Urinary bladder (tissue), 4 donors: ENCODE measurements around the gene SLC26A8. TPM values are rescaled to one million over a fixed set of nuclear protein-coding genes. Genes with fewer than 3 reads are reported as not detected.
"Not testable (repeated sequence)": the region's sequence is repeated elsewhere in the genome, so short reads cannot be mapped to it uniquely, and the experiment has no call there.

Source experiments
- DNase-seq: peaks from one replicate; pipeline ENCODE4 v3.0.0-alpha.2; 2015; ENCODE audit errors: extremely low spot score
- H3K27ac ChIP-seq: one replicate; pipeline ENCODE4 v1.5.1; 2013; ENCODE audit warnings: low read depth, mild to moderate bottlenecking, moderate library complexity
- H3K36me3 ChIP-seq: one replicate; pipeline ENCODE4 v1.6.1; 2013; ENCODE audit warnings: mild to moderate bottlenecking, moderate library complexity; ENCODE audit not compliant: insufficient read depth
- H3K4me1 ChIP-seq: one replicate; pipeline ENCODE4 v1.6.1; 2013; ENCODE audit warnings: mild to moderate bottlenecking, moderate library complexity; ENCODE audit not compliant: insufficient read depth
- H3K4me3 ChIP-seq: one replicate; pipeline ENCODE4 v1.5.1; 2013; ENCODE audit warnings: low read depth, low read length
- WGBS: extraction: QIAGEN DNeasy Blood & Tissue Kit; methylation state at CpG from one replicate; pipeline ENCODE4 v1.1.7; 2013; 5-methylcytosine and 5-hydroxymethylcytosine counted together
- polyA plus RNA-seq: library from polyadenylated mRNA; stranded (reverse); fragments of 200-250 nt; gene quantifications from one replicate; pipeline ENCODE4 v1.2.3, GENCODE V29; 2013
- total RNA-seq: library from RNA; depleted of rRNA; stranded (reverse); fragments of >200 nt; gene quantifications from one replicate; pipeline ENCODE4 v1.2.3, GENCODE V29; 2014
- donor health status: healthy with polysubstance abuse.
- donor health status: healthy.

Gene SLC26A8
- total and polyA plus RNA-seq, 2 donors: 0.09 to 0.11 TPM

- not testable (repeated sequence) for H3K27ac ChIP-seq, H3K4me3 ChIP-seq, H3K36me3 ChIP-seq, H3K4me1 ChIP-seq, DNase-seq
- WGBS: 88% methylated on average over 5 of the region's 5 CpGs
These were observed 85.2 kb downstream of the SLC26A8 start for GRCh38 chr6:35939259-35939658.

- Histone ChIP-seq H3K36me3 (no peaks in the 10 kb centered on the region), H3K27ac (no peak overlapping the region), H3K4me3 (no peak overlapping the region), H3K4me1 (no peaks in the 10 kb centered on the region)
- WGBS: 86% methylated on average over 1 of the region's 1 CpG
- no peak for DNase-seq
These were observed 87.6 kb downstream of the SLC26A8 start for GRCh38 chr6:35936681-35937359.

- Histone ChIP-seq H3K4me1 (no peaks in the 10 kb centered on the region), H3K27ac (no peak overlapping the region), H3K4me3 (no peak overlapping the region), H3K36me3 (no peaks in the 10 kb centered on the region)
- 39% methylated on average over 5 of the region's 5 CpGs for WGBS
- DNase-seq: no peak
These were observed 89.0 kb downstream of the SLC26A8 start for GRCh38 chr6:35935469-35935868.

- Histone ChIP-seq H3K4me1 (no peaks in the 10 kb centered on the region), H3K27ac (no peak overlapping the region), H3K4me3 (no peak overlapping the region), H3K36me3 (no peaks in the 10 kb centered on the region)
- 48% methylated on average over 2 of the region's 2 CpGs for WGBS
- DNase-seq: no peak
These were observed 90.6 kb downstream of the SLC26A8 start for GRCh38 chr6:35933844-35934243.

GRCh38 chr6:35931873-35932272 is 92.6 kb downstream of the SLC26A8 start:
- H3K27ac ChIP-seq, H3K4me3 ChIP-seq, H3K36me3 ChIP-seq, DNase-seq, H3K4me1 ChIP-seq: not testable (repeated sequence)
- WGBS: 70% methylated on average over 10 of the region's 10 CpGs

- 96% methylated on average over 30 of the region's 30 CpGs for WGBS
- H3K4me1 ChIP-seq: no peaks in the 10 kb centered on the region
- no peak for DNase-seq
- H3K27ac ChIP-seq: no peak overlapping the region
- no peak overlapping the region for H3K4me3 ChIP-seq
- H3K36me3 ChIP-seq: no peaks in the 10 kb centered on the region
These were observed 93.3 kb downstream of the SLC26A8 start for GRCh38 chr6:35931120-35931561.

GRCh38 chr6:35929601-35930000 is 94.8 kb downstream of the SLC26A8 start:
- Histone ChIP-seq H3K27ac (no peak overlapping the region), H3K4me3 (no peak overlapping the region)
- WGBS: 94% methylated on average over 1 of the region's 1 CpG

GRCh38 chr6:35926509-35927215 is 97.8 kb downstream of the SLC26A8 start:
- no peaks in the 10 kb centered on the region for H3K36me3 ChIP-seq
- DNase-seq: no peak
- H3K27ac ChIP-seq: no peak overlapping the region
- no peaks in the 10 kb centered on the region for H3K4me1 ChIP-seq
- WGBS: 74% methylated on average over 2 of the region's 2 CpGs
- H3K4me3 ChIP-seq: no peak overlapping the region

More at GRCh38 chr6:35929601-35930000, 94.8 kb downstream of the SLC26A8 start:
- no peaks in the 10 kb centered on the region for H3K36me3 ChIP-seq
- H3K4me1 ChIP-seq: no peaks in the 10 kb centered on the region
- DNase-seq: no peak

GRCh38 chr6:35925961-35926360 is 98.5 kb downstream of the SLC26A8 start:
- 84% methylated on average over 3 of the region's 3 CpGs for WGBS
- H3K4me3 ChIP-seq: no peak overlapping the region
- no peak for DNase-seq
- H3K4me1 ChIP-seq: no peaks in the 10 kb centered on the region
- H3K36me3 ChIP-seq: no peaks in the 10 kb centered on the region
- H3K27ac ChIP-seq: no peak overlapping the region

- Histone ChIP-seq H3K4me3 (no peak overlapping the region), H3K36me3 (no peaks in the 10 kb centered on the region), H3K27ac (no peak overlapping the region), H3K4me1 (no peaks in the 10 kb centered on the region)
- DNase-seq: no peak
- 98% methylated on average over 1 of the region's 1 CpG for WGBS
These were observed 100.3 kb downstream of the SLC26A8 start for GRCh38 chr6:35924146-35924545.

GRCh38 chr6:35922139-35922554 is 102.3 kb downstream of the SLC26A8 start:
- no peak overlapping the region for H3K4me3 ChIP-seq
- 70% methylated on average over 5 of the region's 5 CpGs for WGBS
- no peak overlapping the region for H3K27ac ChIP-seq
- DNase-seq: no peak
- no peaks in the 10 kb centered on the region for H3K4me1 ChIP-seq
- no peaks in the 10 kb centered on the region for H3K36me3 ChIP-seq

- WGBS: under 1% methylated on average over 69 of the region's 69 CpGs
- H3K4me3 ChIP-seq: peak within 1 kb of the TSS; percentile 99
- peak within 1 kb of the TSS; percentile 76 for H3K27ac ChIP-seq
- DNase-seq: peak; percentile 59
- H3K4me1 ChIP-seq: no peaks in the 10 kb centered on the region
- no peaks in the 10 kb centered on the region for H3K36me3 ChIP-seq
These were observed 103.4 kb downstream of the SLC26A8 start, which contains the start of gene SRPK1 for GRCh38 chr6:35920793-35921732. SRPK1 (minus strand) TSS chr6:35921098; CDS start chr6:35921056, 42 bp downstream.
